Transverse colon (tissue), 4 donors: ENCODE measurements around the gene ADPRHL1. TPM values are rescaled to one million over a fixed set of nuclear protein-coding genes. Genes with fewer than 3 reads are reported as not detected.
A peak's percentile ranks its signal among the peaks of the same experiment; 100 is the strongest.

Experiments used
- DNase-seq: peaks from one replicate; pipeline ENCODE4 v3.0.0-alpha.2; 2019
- H3K27ac ChIP-seq, 4 donors: fragments of 200-600 bp; sonication (generic); 2 replicates each; pipeline ENCODE4 v1.5.1; 2016 to 2018; ENCODE audit warnings: inconsistent platforms in 4 of 4
- H3K27me3 ChIP-seq: fragments of 200-600 bp; sonication (generic); 2 replicates; pipeline ENCODE4 v1.5.1; 2017; ENCODE audit warnings: inconsistent platforms
- H3K36me3 ChIP-seq, 4 donors: fragments of 200-600 bp; sonication (generic); 2 replicates each; pipeline ENCODE4 v1.5.1; 2017 to 2019; ENCODE audit warnings: inconsistent platforms in 4 of 4
- H3K4me1 ChIP-seq, 4 donors: fragments of 200-600 bp; sonication (generic); 2 replicates each; pipeline ENCODE4 v1.5.1; 2017 to 2020; ENCODE audit warnings: inconsistent platforms in 4 of 4
- H3K4me3 ChIP-seq, 4 donors: fragments of 200-600 bp; sonication (generic); 1 replicate in 1 of 4; 2 replicates in 3 of 4; pipeline versions ENCODE4 v1.5.1 to v1.6.1; 2017 to 2019; ENCODE audit warnings: inconsistent platforms in 4 of 4
- H3K9me3 ChIP-seq, 2 donors: fragments of 200-600 bp; sonication (generic); 2 replicates each; pipeline ENCODE4 v1.5.1; 2017 to 2019; ENCODE audit warnings: inconsistent platforms in 2 of 2
- EP300 ChIP-seq: sonication (generic); formaldehyde crosslinking; IDR thresholded peaks from one replicate; pipeline ENCODE4 v1.6.1; 2017; ENCODE audit warnings: antibody characterized with exemption, low read depth
- POLR2A ChIP-seq: fragments of 450-650 bp; IDR thresholded peaks from one replicate; pipeline ENCODE4 v1.6.1; 2016; ENCODE audit warnings: antibody characterized with exemption, mild to moderate bottlenecking, moderate library complexity
- POLR2AphosphoS5 ChIP-seq, 3 donors: sonication (generic); formaldehyde crosslinking; IDR thresholded peaks; one replicate each; pipeline ENCODE4 v1.6.1; 2016; ENCODE audit warnings: antibody characterized with exemption in 3 of 3
- WGBS, 2 donors: methylation state at CpG; one replicate each; pipeline ENCODE4 v1.1.5; 2018; ENCODE audit warnings: low coverage in 1 of 2; 5-methylcytosine and 5-hydroxymethylcytosine counted together
- in situ Hi-C, 4 donors: fragments of 200-750 bp; cut with MboI; loops; one replicate each; pipeline versions ENCODE4 v1.15.0 to v1.15.1; 2017; ENCODE audit warnings: low sequenced_read_pairs in 3 of 4, low pct_ligation_motif_present in 1 of 4, low pct_unique_long_range_greater_than_20kb in 1 of 4
- intact Hi-C: fragments of 100-400 bp; cut with DNase I; formaldehyde crosslinking; loops from one replicate; pipeline ENCODE4 v1.15.1; 2023; ENCODE audit warnings: low total_unique reads
- total RNA-seq, 4 donors: library from RNA; depleted of rRNA; stranded (reverse); fragments of >200 nt; gene quantifications; one replicate each; pipeline ENCODE4 v1.1.0, GENCODE V29; 2016
- TF ChIP-seq, protein P1 (sequence below), 5 experiments: fragments of 200-600 bp in 3 of 5; fragments of 450-650 bp in 2 of 5; sonication (generic) in 3 of 5; IDR thresholded peaks; 1 replicate in 2 of 5; 2 replicates in 3 of 5; pipeline ENCODE4 v1.5.1; 2016 to 2017; ENCODE audit warnings: antibody characterized with exemption in 5 of 5, inconsistent platforms in 3 of 5, mild to moderate bottlenecking in 2 of 5, moderate library complexity in 1 of 5

Gene ADPRHL1
- total RNA-seq, 4 donors from 2014 or later: 4.1 to 10.2 (median 5.9) TPM

DNA sequence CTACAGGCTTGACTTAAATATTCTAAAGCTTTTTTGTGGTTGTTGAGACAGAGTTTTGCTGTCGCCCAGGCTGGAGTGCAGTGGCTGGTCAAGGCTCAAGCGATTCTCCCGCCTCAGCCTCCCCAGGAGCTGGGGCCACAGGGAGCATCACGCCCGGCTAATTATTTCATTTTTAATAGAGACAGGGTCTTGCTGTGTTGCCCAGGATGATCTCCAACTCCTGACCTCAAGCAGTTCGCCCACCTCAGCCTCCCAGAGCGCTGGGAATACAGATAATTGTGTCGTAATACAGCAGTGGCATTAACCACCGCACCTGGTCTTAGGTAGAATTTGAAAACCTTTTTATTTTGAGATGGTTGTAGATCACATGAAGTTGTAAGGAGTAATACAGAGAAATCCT is 38.7 kb upstream of the ADPRHL1 start:
- H3K27me3 ChIP-seq: no peaks in the 10 kb centered on the region
- in situ Hi-C loops (no loop called here), intact Hi-C loops (no loop called here)
- peak overlapping the region in 3 of 4 donors; percentile 75 to 96 (median 75) for H3K4me3 ChIP-seq
- 77 to 94% methylated on average over 3 to 9 of the region's 9 CpGs for WGBS, 2 donors
- H3K9me3 ChIP-seq: no peaks in the 10 kb centered on the region
- peaks cover 11 to 63% (median 43%) of the 10 kb centered on the region in 4 donors for H3K4me1 ChIP-seq
- H3K27ac ChIP-seq: peak overlapping the region; percentile 89 to 96 (median 92)
- TF ChIP-seq POLR2AphosphoS5 (IDR thresholded peaks at IDR 0.05) (no peak), EP300 (no peak), POLR2A (no peak)
- TF ChIP-seq, protein P1, sequence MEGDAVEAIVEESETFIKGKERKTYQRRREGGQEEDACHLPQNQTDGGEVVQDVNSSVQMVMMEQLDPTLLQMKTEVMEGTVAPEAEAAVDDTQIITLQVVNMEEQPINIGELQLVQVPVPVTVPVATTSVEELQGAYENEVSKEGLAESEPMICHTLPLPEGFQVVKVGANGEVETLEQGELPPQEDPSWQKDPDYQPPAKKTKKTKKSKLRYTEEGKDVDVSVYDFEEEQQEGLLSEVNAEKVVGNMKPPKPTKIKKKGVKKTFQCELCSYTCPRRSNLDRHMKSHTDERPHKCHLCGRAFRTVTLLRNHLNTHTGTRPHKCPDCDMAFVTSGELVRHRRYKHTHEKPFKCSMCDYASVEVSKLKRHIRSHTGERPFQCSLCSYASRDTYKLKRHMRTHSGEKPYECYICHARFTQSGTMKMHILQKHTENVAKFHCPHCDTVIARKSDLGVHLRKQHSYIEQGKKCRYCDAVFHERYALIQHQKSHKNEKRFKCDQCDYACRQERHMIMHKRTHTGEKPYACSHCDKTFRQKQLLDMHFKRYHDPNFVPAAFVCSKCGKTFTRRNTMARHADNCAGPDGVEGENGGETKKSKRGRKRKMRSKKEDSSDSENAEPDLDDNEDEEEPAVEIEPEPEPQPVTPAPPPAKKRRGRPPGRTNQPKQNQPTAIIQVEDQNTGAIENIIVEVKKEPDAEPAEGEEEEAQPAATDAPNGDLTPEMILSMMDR (IDR thresholded peaks at IDR 0.05): no peak
- no peak for DNase-seq
- H3K36me3 ChIP-seq: peaks cover 0 to 13% (median 4%) of the 10 kb centered on the region in 4 donors

- intact Hi-C loops (no loop called here), in situ Hi-C loops (no loop called here)
- DNase-seq: peak; percentile 33
- peaks cover 0 to 11% (median 1%) of the 10 kb centered on the region in 4 donors for H3K36me3 ChIP-seq
- no peaks in the 10 kb centered on the region for H3K27me3 ChIP-seq
- peaks cover 11 to 63% (median 43%) of the 10 kb centered on the region in 4 donors for H3K4me1 ChIP-seq
- H3K27ac ChIP-seq: peak overlapping the region; percentile 89 to 96 (median 92)
- TF ChIP-seq POLR2A: no peak
- no peak for TF ChIP-seq EP300
- TF ChIP-seq POLR2AphosphoS5 (IDR thresholded peaks at IDR 0.05): no peak
- TF ChIP-seq, protein P1 (IDR thresholded peaks at IDR 0.05): no peak
- 16% methylated on average over 22 of the region's 22 CpGs; no CpG with 5 or more reads in 1 of the 2 donors for WGBS, 2 donors
- peak overlapping the region; percentile 75 to 96 (median 80) for H3K4me3 ChIP-seq
- H3K9me3 ChIP-seq: no peaks in the 10 kb centered on the region
Observed at GRCh38 chr13:113491418-113491883, 38.2 kb upstream of the ADPRHL1 start.

DNA sequence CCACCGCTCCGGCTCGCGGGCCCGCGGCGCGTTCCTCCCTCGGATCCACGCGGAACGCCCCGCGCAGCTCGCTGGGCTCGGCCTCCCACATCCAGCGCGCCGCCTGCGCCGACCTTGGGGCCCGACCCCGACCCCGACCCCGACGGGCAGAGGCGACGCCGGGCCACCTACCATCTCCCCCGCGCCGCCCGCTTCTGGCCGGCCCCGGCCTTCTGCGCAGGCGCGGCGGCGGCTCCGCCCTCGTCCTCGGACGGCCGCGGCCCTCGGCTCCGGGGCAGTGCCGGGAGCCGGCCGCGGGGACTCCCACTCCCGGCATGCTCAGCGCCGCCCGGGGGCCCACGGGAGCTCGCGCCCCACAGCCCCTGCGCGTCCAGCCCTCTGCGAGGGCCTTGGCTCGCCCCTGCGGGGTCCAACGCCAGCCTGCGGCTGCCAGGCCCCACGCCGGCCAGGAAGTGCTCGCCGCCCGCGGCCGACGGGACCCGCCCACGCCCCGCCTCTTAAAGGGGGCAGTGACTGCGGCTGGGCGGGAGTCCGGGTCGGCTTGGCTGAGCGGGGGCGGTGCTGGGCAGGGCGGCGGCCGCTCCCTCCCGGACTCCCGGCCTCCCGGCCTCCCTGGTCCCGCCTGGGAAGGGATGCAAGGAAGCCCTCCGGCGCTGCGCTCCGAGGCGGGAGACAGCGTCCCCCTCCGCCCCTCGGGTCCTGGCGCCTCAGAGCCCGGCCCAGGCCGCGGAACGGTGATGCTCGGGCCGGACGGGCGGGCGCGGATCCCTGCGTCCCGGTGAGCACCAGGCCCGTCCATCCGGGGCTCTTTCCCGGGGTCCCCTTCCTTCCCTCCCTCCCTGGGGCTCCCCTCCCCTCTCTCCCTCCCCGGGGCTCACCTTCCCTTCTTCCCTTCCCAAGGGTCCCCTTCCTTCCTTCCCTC is 37.5 kb upstream of the ADPRHL1 start, which contains the start of gene DCUN1D2:
Gene DCUN1D2 (minus strand): TSS at position 216 of the 922 bp plus-strand sequence. CDS start 42 bp downstream, at position 174.
- WGBS, 2 donors: 0 to 1% methylated on average over 8 to 46 of the region's 115 CpGs
- H3K4me3 ChIP-seq: peak within 1 kb of the TSS; percentile 75 to 96 (median 80)
- intact Hi-C loops (no loop called here), in situ Hi-C loops (no loop called here)
- H3K27me3 ChIP-seq: no peaks in the 10 kb centered on the region
- H3K9me3 ChIP-seq: no peaks in the 10 kb centered on the region
- peak within 1 kb of the TSS; percentile 89 to 96 (median 92) for H3K27ac ChIP-seq
- H3K36me3 ChIP-seq: peaks cover 0 to 4% (median 0%) of the 10 kb centered on the region in 4 donors
- peaks cover 11 to 59% (median 43%) of the 10 kb centered on the region in 4 donors for H3K4me1 ChIP-seq
- DNase-seq: peak; percentile 94
- TF ChIP-seq POLR2A (peak; percentile 80), POLR2AphosphoS5 (IDR thresholded peaks at IDR 0.05) (peak; percentile 76 to 88 (median 78)), EP300 (no peak)
- TF ChIP-seq, protein P1 (IDR thresholded peaks at IDR 0.05): no peak
